NCI-H524 (cell line): Measurements from ENCODE around the gene NXF2B.
"Not testable (repeated sequence)": the region's sequence is repeated elsewhere in the genome, so short reads cannot be mapped to it uniquely, and the experiment has no call there.

Source experiments
- DNase-seq, 2 experiments: peaks; one replicate each; lab custom pipeline; 2025; lab: John Stamatoyannopoulos, UW

Gene NXF2B

GRCh38 chrX:102439908-102440307 lies at the start of gene NXF2B:
Gene NXF2B, minus strand, starts transcription at chrX:102440008. Its CDS starts 59,972 bp downstream, at chrX:102380036.
- not testable (repeated sequence) for DNase-seq

- not testable (repeated sequence) for DNase-seq
These were observed 39.0 kb upstream of the NXF2B start for GRCh38 chrX:102478765-102479164.

DNA sequence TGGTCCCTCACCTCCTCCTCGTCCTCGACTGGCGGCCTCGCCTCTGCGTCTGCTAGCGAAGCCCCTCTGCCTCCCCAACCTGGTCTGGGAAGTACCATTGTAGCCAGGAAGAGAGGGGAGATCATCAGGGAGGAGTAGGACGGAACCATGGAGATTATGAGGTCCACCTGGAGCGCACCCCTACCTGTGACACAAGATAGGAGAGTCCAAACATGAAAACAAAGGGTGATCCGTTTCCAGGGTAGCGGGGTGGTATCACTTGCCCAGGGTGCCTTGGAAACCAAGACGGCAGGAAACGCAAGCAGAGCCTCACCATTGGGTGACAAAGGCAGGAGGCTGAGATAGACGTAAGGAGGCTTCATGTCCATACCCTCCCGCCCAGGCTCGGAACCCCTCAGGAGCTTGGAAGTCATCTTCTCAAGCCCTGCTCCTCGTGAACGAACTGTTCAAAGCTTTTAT lies 32.0 kb upstream of the NXF2B start, which contains the start of gene TCP11X2:
Gene TCP11X2 (minus strand): TSS at position 51 of the 459 bp plus-strand sequence.
- DNase-seq, result not testable (repeated sequence)

DNA sequence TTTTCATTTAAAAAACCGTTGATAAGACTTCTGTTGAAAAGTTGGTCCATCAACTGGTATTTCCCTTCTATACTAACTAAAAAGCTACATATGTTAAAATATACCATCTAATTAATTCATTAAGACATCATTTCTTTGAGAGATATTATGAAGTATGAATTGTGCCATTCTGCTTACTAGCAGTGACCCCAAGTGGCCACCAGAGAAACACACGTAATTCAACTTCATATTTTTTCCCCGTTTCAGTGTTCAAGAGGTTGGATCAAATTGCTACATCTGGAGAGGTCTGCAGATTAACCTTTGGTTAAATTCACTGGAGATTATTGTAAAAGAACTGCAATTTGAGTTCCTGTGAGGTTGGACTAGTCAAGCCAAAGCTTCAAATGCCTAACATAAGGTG lies 30.4 kb upstream of the NXF2B start:
- not testable (repeated sequence) for DNase-seq

- DNase-seq, result not testable (repeated sequence)
These were observed 18.8 kb upstream of the NXF2B start for GRCh38 chrX:102458615-102459014.

DNA sequence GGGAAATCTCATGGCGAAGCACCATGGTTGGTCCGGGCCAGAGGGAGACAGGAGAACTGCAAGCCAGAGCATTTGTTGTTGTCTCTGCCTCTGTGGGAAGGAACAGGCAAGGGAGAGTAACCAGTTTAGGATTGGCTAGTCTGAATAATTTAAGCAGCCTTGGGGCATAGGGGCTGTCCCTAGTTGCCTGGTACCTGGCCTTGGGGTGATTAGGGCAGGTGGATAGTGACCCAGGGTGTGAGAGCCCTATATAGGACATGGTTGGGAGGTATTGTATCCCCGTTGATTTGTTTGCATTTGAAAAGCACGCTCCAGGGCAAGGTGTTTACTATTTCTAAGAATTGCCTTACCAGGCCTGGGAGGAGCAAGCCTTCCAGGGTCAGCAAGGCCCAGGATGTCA lies 25.3 kb downstream of the NXF2B start:
- not testable (repeated sequence) for DNase-seq

GRCh38 chrX:102345916-102346315 lies 93.9 kb downstream of the NXF2B start:
- DNase-seq, result no peak

DNA sequence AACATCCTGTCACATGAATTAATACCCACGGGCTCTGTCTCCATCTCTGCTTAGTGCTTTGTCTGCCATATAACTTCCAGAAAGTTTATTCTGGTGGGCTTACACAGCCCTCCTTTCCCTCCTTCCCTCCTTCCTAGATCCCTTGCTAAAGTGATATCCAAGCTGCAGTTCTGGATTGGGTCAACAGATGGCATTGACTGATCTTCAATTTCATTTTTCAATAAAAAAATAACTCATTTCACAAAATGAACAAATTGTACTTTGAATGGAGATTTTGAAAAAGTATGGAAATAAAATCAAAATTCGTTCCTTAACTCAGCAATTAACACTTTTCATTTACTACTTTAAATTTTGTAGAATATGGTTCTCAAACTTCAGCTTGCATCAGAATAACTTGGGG lies 97.9 kb downstream of the NXF2B start:
- no peak for DNase-seq

- no peak for DNase-seq
These were observed 100.2 kb downstream of the NXF2B start for GRCh38 chrX:102339312-102340298.

DNA sequence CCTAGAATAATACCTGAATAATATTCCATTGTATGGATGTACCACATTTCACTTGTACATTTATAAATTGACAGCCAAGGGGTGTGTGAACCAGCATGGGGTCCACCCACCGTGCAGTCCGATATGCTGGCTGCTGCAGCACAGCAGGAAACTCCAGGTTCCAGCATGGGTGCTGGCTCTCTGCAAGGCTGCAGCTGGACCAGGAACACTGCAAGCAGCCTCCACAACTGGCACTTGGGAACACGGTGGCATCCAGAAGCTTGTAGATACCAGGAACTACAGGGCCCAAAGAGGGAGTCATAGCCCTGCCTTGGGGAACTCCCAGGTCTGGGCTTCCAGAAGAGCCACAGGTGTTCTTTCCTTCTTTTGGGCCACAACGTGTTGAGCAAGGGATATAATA lies 101.6 kb downstream of the NXF2B start:
- no peak for DNase-seq
